Upper lobe of right lung (tissue), 1 donor: Measurements from ENCODE around the gene GSG1. TPM values are rescaled to one million over a fixed set of nuclear protein-coding genes. Genes with fewer than 3 reads are reported as not detected.

ENCODE experiments used
- ATAC-seq: fragments of 200-7000 bp; cut with Tn5 transposase; one replicate; pipeline ENCODE4 v1.9.1; 2020; ENCODE audit warnings: mild to moderate bottlenecking, moderate library complexity
- DNase-seq: peaks from one replicate; pipeline ENCODE4 v3.0.0-alpha.2; 2020
- H3K27ac ChIP-seq: fragments of 200-600 bp; one replicate; pipeline ENCODE4 v1.8.0; 2022
- H3K27me3 ChIP-seq: fragments of 200-600 bp; one replicate; pipeline ENCODE4 v1.8.0; 2022; ENCODE audit warnings: mild to moderate bottlenecking
- H3K36me3 ChIP-seq: fragments of 200-600 bp; one replicate; pipeline ENCODE4 v1.8.0; 2022
- H3K4me1 ChIP-seq: fragments of 200-600 bp; one replicate; pipeline ENCODE4 v1.8.0; 2022
- H3K4me3 ChIP-seq: fragments of 200-600 bp; one replicate; pipeline ENCODE4 v1.8.0; 2022; ENCODE audit warnings: mild to moderate bottlenecking
- H3K9me3 ChIP-seq: fragments of 200-600 bp; one replicate; pipeline ENCODE4 v1.8.0; 2022
- CTCF ChIP-seq: fragments of 200-600 bp; IDR thresholded peaks from one replicate; pipeline ENCODE4 v1.8.0; 2022; ENCODE audit warnings: antibody characterized with exemption
- intact Hi-C: fragments of 100-400 bp; cut with DNase I; formaldehyde crosslinking; loops from one replicate; pipeline ENCODE4 v1.11.0; 2022
- total RNA-seq: library from RNA; stranded (reverse); fragmentation: NEBNext Ultra II Directional; extraction: Animal tissue kit (Norgen Biotek cat#: 25700); gene quantifications from one replicate; pipeline ENCODE4 v1.2.1, GENCODE V29; 2021
- donor health status: DM: no; HTN: yes; CAD: no; lungs with severe emphysema.

The GSG1 gene
- total RNA-seq, 1 donor from 2014 or later: not detected

DNA sequence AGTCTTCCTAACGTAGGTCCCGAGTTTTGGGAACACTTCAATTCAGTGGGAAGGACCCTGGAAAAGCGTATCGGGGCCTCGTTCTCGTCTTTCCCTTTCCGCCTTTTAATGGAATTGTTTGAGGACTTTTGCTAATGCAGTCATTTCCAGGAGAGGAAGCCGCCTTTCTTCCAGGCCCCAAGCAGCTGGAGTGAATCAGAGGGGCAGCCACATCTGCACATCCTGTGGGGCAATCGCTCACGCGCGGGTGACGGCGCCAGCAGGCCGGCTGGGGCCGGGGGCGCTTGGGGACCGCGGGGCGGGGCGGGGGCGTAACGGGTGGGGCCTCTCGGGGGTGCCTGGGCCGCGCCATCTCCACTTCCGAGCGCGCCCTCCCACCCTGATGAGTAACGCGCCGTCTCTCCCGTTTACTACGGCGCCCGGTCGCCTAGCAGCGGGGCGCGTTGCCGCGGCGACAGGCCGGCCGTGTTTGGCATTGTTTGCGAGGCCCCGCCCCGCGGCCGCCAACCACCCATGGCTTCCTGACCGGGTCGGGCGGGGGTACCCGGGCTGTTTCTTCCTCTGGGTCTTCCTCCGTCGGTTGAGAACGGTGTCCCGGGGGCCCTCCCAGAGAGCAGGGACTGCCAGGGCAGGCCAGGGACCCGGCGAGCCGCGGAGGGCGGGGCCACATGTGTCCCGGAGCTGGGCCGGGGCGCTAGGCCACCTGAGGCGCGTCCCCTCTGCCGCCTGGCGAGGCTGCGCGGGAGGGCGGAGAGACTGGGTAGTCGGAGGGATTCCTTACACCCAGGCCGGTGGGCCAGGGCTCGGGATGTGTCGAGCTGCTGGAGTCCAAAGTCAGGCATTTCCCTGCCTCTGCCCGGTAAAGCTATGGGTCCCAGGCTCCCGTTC lies 2.3 kb downstream of the GSG1 start:
- intact Hi-C loops: no loop called here
- Histone ChIP-seq H3K4me1 (peaks cover 59% of the 10 kb centered on the region), H3K27ac (peak overlapping the region; percentile 99), H3K4me3 (peak overlapping the region; percentile 60), H3K9me3 (no peaks in the 10 kb centered on the region), H3K27me3 (no peaks in the 10 kb centered on the region), H3K36me3 (no peaks in the 10 kb centered on the region)
- ATAC-seq (peak; percentile 88), DNase-seq (peak; percentile 96)
- TF ChIP-seq CTCF: no peak

- Histone ChIP-seq H3K27ac (peak overlapping the region; percentile 99), H3K9me3 (no peaks in the 10 kb centered on the region), H3K36me3 (no peaks in the 10 kb centered on the region), H3K27me3 (no peaks in the 10 kb centered on the region), H3K4me3 (peak overlapping the region; percentile 60), H3K4me1 (peaks cover 59% of the 10 kb centered on the region)
- DNase-seq: no peak
- no peak for ATAC-seq
- TF ChIP-seq CTCF: no peak
- intact Hi-C loops: no loop called here
Measured at GRCh38 chr12:13100605-13100881, 2.9 kb downstream of the GSG1 start.

DNA sequence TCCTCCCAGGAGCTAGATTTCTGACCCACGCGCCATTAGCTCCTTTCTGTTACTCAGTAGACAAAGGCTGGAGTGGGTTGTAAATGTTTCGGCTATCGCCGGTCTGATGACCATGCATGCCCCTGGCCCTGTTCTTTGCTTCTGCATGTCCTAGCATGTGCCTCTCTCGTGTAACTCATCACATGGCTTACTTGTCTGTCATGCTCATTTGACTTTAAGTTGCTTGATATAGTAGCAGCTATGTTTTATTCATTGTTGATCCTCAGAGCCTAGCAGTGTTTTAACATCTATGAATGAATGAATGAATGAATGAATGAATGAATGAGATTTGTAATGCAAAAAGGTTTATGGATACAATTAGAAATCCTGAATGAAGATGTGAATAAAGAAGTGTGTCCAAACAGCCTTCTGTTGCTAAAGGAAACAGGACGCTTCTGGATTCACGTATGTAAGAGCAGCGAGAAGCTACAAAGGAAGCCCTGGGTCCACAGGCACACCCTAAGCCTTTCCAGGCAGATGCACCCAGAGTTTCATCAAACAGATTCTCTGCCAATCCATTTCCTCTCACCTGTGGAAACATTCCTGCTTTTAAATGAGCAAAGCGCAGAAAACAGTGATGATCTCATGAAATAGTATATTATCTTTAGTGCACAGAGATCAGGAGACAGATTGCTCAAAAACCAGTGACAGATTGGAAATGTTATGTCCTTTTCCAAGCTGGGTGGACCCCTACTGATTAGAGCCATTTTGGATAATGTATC lies 3.4 kb downstream of the GSG1 start:
- intact Hi-C loops: loop anchor here (10.0 kb wide), 1 partner anchor 115 kb away; no protein-coding TSS in a partner anchor
- Histone ChIP-seq H3K4me3 (no peak overlapping the region), H3K9me3 (no peaks in the 10 kb centered on the region), H3K36me3 (no peaks in the 10 kb centered on the region), H3K4me1 (peaks cover 59% of the 10 kb centered on the region), H3K27me3 (no peaks in the 10 kb centered on the region), H3K27ac (peak overlapping the region; percentile 99)
- ATAC-seq (no peak), DNase-seq (no peak)
- no peak for TF ChIP-seq CTCF

DNA sequence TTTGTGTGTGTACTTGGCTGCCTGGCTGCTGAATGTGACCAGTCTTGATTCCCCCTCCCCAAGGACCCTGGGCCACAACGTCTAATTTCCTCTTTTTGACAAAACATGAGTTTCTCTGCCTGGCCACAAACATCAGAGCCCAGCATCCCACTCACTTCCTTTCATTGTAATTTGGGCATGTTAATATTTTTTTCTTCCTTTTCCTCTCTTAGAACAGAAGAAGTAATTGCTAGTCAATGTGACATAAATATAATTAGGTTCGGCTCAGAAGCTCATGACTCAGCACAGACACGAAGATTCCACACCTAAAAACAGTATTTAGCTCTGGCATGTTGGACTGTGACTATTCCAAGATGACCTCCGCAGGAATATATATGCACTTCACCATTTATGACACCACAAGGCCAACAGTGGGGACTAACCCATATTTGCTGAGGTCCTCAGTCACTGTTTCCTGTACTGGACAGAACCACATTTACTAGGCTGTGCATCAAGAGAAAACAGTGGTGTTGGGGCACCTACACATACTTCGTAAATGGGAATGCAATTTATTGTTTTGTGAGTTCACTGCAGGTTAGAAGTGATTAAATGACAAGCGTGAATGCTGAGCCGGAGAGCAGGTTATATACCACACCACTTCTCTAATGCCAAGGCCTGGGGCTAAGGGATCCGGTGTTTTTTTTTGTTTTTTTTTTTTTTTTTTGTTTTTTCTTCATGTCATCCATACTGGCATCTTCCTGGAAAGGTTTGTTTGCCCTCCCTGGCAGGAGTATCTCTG lies 4.2 kb downstream of the GSG1 start:
- Histone ChIP-seq H3K4me3 (no peak overlapping the region), H3K4me1 (peaks cover 60% of the 10 kb centered on the region), H3K9me3 (no peaks in the 10 kb centered on the region), H3K27ac (peak overlapping the region; percentile 99), H3K36me3 (no peaks in the 10 kb centered on the region), H3K27me3 (no peaks in the 10 kb centered on the region)
- intact Hi-C loops: loop anchor here (10.0 kb wide), 1 partner anchor 116 kb away; no protein-coding TSS in a partner anchor
- DNase-seq: no peak
- no peak for TF ChIP-seq CTCF
- no peak for ATAC-seq

DNA sequence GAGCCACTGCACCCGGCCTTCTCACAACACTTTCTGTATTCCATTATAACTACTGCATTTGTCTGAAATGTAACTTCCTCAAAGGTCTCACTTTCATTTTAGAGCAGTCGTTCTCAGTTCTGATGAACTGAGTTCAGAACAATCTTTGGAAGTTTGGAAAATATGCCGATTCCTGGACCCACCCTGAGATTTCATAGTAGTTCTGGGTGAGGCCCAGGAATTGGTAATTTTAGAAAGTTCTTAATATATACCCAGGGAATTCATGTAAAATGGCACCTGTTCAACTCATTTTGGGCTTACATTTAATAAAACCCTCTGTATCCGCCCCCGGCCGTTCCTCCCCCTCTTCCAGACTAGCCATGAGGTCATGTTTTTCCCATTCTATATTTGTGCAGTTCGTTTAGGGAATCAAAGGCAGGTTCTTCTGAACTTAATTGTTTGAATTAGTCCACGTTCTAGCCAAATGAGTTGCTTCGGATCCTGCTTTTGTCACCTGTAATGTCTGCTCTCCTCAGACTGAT lies 5.9 kb downstream of the GSG1 start:
- peaks cover 63% of the 10 kb centered on the region for H3K4me1 ChIP-seq
- intact Hi-C loops: loop anchor here (10.0 kb wide), 1 partner anchor 117 kb away; no protein-coding TSS in a partner anchor
- peak overlapping the region; percentile 99 for H3K27ac ChIP-seq
- no peaks in the 10 kb centered on the region for H3K9me3 ChIP-seq
- H3K4me3 ChIP-seq: peak overlapping the region; percentile 38
- no peaks in the 10 kb centered on the region for H3K27me3 ChIP-seq
- H3K36me3 ChIP-seq: no peaks in the 10 kb centered on the region
- TF ChIP-seq CTCF: no peak
- DNase-seq (no peak), ATAC-seq (no peak)
